GM20431 (cell line): ENCODE data around the gene LRRTM4.

Experiments used
- in situ Hi-C: fragments of 300-500 bp; cut with MseI, MboI; formaldehyde crosslinking; loops from one replicate; pipeline ENCODE4 v1.15.0; 2020; ENCODE audit warnings: low sequenced_read_pairs; ENCODE audit not compliant: unreplicated experiment

LRRTM4 gene

DNA sequence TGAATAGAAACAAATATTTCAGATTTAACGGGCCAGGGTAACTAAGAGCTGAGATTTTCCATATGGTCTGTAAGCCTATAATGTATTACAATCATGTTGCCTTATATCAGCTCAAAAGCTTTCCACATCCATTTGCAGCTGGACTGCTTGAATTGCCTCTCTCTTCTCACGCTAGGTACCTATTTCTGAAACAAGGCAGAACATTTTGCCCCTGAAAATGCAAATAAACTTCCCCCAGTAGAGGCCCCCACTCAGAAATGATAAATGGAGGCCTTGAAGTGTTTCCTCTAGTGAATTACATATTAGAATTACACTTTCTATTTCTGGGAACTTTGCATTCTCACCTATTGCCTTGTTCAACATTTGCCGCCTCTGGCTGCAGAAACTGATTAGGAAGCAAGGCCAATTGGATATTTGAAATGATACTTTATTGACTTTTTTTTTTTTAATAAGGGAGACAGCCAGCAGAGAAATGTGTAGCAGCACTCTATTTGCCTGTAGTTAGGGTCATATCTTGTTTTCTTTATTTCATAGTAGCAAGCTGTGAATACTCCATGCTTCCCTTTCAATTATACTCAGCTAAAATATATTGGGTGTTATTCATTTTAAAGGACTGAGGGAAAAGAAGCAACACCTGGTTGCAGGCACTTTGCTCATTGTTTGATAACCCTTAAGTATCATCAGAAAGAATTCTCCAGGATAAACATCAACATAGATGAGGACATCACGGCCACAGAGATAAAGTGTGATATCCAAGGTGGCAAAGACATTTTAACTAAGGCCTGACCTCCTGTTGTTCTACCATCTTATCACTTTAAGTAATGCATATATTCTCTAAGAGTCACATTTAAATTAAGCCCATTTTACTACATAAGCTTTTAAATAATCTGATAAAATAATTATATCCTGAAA, 505.5 kb downstream of the LRRTM4 start:
- in situ Hi-C loops = no loop called here

DNA sequence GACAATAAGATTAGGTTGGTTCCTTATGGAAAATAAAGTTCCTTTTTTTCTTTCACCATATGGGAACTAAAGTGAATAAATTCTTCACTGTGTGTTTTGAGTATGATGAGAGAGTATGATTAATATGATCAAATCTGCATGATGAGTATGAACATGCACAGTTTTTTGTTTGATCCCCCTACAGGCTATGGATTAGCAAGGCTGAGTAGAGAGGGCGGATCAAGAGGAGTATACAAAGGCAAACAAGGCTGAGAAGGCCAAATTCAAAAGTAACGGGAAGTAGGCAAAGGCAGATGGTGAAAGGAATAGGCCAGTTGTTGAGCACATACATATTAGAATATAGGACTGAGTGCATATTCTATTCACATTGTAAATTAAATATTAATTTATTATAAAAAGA, 508.2 kb downstream of the LRRTM4 start:
- in situ Hi-C loops = no loop called here

DNA sequence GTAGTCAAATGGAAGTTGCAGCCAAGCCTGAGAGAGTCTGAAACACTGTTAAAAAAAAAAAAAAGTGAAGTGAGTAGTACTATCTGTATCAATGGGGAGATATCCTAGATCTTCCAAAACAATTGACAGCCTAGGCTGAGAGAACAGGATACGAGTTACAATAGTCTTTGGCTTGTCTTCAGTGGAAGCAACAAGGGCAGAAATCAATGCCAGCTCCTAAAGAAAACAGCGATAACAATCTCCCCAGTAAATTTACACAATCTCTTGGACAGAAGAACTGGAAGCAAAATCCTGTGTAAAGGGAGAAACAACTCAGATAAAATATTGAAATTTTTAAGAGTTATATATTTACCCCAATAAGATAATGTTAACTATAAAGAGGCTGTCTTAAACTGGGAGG, 508.7 kb downstream of the LRRTM4 start:
- in situ Hi-C loops = no loop called here

DNA sequence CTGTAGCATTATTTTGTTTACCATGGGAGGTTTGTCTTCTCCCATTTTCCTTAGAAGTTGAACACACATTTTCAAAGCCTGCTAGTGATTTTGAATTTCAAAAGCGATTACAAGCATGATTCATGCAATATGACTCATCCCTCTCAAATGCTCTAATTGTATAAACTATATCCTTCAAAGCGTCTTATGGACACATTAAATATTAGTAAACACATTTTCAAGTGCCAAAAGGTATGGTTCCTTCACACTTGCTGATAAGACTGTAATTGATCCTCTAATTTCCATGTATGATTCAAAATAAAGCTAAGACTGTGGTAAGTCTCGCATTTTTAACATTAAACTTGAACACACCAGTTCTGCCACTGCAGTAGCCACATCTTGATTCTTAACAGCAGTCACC, 512.9 kb downstream of the LRRTM4 start:
- in situ Hi-C loops = no loop called here

DNA sequence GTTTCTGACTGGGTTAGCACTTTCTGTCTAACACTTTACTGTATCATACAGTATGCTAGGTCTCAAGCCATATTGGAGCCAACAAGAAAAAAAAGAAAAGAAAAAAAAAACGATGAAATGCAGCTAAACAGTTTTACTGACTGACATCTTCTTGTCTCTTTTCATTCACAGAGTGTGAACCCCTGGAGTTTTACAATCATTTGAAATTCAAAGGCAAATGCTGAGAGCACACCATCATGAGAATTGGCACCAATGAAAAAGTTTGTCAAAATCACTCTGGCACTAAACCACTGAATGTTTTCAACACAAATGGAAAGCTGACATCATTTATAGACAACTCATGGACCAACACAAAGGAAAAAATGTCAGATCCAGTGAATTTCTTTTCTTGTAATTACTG, 513.3 kb downstream of the LRRTM4 start:
- in situ Hi-C loops = no loop called here

DNA sequence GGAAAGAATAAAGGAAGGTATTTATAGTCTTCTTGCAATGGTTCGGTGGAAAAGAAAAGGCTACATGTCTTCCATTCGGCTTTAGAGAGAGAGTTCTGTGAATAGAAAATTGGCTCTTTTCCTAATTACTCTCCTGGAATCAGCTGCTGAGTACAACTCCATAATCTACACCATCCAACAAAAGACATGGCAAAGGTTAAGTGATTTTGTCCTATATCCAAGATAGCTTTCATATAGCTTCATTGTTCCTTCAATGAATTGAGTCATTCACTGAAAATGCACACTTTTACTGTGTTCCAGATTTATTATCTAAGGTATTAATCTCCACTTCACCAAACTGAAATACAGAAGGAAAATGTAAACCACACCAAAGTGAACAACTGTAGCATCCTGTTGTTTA, 514.5 kb downstream of the LRRTM4 start:
- in situ Hi-C loops = no loop called here

DNA sequence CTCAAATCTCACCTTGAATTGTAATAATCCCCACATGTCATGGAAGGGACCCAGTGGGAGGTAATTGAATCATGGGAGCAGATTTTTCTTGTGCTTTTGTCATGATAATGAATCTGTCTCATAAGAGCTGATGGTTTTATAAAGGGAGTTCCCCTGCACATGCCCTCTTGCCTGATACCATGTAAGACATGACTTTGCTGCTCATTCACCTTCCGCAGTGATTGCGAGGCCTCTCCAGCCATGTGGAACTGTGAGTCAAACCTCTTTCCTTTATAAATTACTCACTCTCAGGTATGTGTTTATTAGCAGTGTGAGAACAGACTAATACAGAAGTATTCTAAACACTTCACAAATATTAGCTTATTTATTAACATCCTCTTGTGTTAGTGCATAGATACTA, 516.7 kb downstream of the LRRTM4 start:
- in situ Hi-C loops = no loop called here

DNA sequence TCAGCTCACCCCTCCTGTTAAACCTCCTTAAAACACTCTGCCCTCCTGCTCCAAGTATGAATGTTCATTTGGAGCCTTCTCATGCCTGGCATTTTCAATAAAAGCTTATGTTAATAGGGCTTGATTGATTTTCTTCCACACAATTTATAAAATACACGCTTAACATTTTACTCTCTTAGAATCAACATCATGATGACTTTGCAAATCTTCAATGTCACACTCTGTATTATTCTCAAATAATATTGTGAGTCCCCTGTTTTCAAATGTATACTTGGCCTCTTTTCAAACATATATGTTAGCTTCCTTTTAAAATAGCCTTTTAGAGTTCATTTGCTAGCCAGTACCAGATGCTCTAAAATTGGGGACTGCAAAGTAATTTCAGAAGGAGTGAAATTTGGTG, 520.3 kb downstream of the LRRTM4 start:
- in situ Hi-C loops = no loop called here

DNA sequence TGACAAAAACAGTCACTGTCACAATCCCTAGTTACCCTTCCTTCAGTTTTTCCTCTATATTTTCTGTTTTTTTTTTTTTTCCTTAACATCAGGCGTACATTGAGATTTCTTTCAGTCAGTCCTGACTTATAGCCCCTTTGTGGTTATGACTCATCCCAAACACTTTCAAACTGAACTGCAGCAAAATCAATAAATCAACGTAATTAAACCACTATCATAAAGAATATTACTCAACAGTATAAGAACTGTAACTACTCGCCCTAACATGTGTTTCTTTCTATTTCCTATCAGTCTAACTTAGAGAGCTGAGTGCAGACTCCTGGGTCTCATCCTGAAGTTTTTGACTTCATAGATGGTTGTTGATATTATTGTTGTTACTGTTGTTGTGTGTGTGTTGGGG, 523.5 kb downstream of the LRRTM4 start:
- in situ Hi-C loops = no loop called here

DNA sequence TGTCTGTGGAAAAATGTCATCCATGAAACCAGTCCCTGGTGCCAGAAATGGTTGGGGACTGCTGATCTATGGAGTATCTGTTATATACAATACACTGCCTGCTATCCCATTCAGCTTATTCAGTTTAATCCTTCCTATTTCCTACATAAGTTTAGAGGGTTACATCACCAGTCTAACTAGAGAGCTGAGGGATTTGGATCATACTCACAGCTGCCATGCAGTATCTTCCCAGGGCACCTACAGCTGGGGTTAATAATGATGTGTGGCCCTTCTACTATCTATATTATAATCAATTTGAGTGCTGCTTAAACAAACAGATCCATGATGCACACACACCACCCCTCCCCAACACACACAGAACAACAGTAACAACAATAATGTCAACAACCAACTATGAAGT, 524.0 kb downstream of the LRRTM4 start:
- in situ Hi-C loops = no loop called here

DNA sequence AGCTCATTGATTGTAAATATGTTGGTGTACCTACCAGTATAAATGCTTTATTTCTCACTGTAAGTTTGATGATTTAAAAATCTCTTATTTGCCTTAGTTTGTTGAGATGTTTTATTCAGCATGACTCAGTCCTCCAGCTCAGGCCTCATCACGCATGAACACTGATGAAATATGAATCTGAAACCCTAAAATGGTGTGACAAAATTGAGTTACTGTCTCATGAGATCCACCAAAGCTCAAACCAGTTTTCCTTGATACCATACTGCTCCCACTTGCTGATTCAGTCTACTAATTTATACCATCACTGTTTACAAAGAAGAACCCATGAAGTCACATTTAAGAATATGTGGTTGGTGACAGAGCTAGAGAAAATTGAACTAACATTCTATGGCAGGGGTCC, 524.9 kb downstream of the LRRTM4 start:
- in situ Hi-C loops = no loop called here

DNA sequence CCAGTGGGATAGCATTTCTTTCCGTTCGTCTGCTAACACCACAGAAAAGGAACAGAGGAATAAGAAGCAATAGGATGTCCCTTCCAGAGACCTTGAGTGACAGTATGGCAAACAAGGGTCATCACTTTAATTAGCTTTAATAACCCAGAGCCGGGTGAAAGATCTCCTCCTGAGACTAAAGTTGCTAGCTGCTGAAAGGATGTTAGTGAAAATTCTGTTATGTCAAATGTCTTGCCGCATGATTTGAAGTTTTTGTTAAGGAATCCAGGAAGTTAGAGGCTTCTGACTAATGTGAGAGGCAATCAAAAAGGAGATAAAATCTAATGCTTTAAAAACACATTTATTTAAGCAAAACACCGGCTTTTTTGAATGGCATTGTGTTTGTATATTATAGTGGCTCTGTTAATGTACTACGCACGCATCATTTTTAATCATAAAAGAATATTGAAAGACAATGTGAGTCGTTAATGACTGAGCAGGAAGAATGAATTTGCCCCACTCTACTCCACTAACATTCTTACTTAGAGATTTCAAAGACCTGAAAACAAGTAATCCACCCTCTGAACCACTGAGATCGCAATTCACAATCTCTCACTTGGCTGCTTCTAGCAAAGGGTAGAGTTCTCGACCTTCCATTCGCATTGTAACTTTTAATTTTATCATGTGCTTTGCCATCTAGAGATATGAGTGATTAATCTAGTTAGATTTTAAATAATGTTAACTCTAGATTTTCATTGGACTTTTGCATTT, 536.6 kb downstream of the LRRTM4 start:
- in situ Hi-C loops = no loop called here

DNA sequence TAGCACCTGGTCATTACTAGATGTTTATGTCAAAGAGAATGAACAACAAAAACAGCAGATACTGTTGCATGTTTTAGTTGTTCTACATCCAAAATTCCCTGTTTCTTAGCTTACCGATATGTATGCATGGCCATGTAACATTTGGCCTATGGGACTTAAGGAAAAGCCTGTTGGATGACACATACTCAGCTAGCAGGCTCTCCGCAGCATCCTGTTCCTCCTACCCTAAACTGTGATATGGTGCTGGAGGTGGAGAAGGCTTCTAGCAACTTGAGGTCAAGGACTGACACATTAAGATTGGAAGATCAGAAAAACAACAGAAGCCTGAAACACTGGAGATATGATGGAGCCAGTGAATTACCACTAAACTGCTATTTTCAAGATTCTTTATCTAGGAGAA, 537.8 kb downstream of the LRRTM4 start:
- in situ Hi-C loops = no loop called here

DNA sequence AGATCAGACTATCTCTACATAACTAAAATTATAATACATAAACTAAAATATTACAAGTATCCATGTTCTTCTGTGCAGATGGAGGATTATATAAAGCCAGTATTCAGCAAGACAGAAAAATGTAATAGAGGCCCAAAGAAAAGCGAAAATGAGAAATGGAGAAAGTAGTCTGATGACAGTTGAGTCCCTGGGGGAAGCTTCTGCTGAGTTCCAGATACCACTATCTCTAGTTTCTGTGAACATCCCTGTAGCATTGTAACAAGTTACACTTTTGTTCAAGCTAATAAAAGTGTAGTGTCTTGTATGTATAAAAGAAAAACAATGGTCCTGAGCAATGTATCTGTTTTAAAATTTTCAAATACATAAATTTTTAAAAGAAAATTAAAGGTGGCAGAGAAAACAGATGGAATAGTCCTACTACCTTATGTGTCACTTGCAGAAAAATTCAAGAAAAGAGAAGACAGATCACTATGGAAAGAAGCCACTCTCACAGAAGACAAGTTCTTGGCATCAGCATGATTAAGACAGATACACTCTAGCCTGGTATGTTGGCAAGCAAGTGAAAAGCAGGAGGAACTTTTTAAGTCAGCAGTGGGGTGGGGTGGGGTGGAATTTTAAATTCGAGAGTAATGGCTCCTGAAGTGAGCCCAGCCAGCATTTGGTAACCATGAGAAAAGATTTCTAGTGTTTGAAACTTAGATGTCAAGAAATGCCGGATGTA, 541.9 kb downstream of the LRRTM4 start:
- in situ Hi-C loops = no loop called here

DNA sequence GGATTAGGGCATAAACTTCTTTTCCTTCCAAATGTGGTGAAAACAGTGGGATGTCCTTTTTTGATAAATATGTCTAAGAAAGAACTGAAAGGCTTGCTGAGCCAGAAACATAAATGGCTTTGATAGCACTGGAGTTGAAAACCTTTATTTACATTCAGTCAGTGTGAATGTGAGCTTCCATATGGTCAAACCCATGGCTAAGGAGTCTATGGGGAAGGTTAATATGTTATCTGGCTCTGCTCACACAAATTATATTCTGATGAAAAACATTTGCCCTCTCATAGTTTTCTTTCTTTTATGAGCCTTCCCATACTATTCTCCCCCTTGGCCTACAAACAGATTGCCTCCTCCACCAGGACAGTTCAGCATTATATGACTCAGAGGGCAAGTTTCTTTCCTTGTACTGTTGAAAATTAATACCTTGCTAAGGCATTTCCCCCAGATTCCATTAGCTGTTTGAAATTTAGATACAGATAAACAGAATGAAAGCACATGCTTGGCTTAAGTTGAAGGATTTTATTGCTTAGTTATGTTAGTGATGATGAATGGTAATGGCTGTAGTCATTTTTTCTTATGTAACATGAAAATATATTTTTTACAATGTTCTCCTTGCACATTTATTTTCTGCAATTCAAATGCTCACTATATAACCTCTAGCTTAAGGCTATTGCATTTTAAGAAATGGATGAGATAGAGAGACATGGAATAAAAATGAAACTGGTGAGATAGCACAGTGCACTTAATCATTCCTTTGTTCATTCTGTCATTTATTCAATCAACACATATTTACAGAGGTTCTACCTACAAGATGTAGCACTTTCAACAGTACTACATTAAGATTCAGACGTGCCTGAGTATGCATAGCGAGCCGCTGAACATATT, 544.1 kb downstream of the LRRTM4 start:
- in situ Hi-C loops = no loop called here

DNA sequence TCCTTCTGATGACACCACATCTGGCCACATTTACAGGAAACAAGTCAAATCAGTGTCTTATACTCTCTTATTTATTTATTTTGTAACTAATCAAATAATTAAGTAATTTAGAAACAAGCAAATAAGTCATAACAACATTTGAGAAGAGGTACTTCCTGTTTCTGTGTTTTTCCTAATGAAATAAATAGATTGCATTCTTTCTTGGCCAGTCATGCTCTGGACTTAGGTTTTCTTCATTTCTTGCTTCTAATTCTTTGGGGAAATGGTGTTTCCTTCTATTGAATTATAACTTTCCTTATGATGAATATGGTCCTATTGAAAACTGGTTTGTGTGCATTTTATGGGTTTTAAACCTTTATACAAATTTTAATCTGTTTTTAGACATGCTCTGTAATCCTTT, 546.4 kb downstream of the LRRTM4 start:
- in situ Hi-C loops = no loop called here

DNA sequence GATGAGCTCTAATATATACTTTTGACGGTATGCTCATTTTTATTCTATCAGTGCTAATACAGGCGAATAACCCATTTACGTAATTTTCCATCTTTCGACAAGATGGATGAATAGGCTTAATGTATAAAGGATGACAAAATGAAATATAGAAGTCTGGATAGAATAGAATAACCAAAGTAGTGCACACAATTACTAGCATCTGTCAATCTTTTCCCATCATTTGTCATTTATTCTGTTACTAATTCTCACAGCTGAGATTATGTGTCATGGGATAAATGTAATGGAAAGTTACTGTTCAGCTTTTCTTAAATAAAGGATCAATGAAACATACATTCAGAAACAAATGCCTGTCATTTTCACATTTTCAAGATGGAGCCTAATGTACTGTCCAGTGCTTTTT, 548.6 kb downstream of the LRRTM4 start:
- in situ Hi-C loops = no loop called here

DNA sequence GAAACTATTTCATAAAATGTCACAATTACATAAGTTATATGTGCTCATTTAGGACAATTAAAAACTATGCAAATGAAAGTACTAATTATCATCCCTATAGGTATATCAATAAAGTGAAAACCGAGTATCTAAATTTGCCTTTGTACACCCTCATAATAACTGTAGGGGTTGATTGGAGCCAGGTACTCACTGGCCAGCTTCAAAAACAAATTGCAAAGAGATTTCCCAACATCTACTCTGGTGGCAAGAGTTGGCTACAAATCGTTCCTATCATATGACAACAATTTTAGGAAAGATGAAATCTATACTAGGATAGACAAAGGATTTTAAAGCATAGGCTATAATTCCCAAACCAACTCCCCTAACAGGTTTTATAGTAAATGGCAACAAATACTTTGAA, 556.4 kb downstream of the LRRTM4 start:
- in situ Hi-C loops = no loop called here

DNA sequence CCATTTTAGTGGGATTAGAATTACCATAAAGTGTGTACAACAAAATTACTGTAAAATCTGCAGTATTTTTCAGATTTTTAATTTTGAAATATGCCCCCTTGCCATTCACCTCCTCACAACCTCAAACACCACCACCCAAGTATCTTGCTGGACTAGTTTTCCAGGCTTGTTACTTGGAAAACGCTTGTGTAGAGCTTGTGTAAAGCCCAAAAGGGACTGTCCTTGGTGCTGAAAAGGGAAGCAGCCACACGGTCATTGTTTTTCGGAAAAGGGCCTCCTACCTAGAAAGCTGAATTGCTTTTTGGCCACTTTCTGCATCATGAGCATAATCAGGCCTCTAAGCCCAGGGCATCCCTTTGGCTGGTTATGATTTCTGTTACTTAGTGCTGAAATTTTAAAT, 563.4 kb downstream of the LRRTM4 start:
- in situ Hi-C loops = no loop called here
